Right atrium auricular region (tissue), 2 donors: ENCODE results near the gene LRCH1. TPM values are rescaled to one million over a fixed set of nuclear protein-coding genes. Genes with fewer than 3 reads are reported as not detected.

Experiments used
- DNase-seq: peaks from one replicate; pipeline ENCODE4 v3.0.0-alpha.2; 2019; ENCODE audit warnings: low spot score
- H3K27ac ChIP-seq, 2 donors: fragments of 200-600 bp; sonication (generic); 1 replicate in 1 of 2; 2 replicates in 1 of 2; pipeline ENCODE4 v1.5.1; 2016 to 2019
- H3K27me3 ChIP-seq, 2 donors: fragments of 200-600 bp; sonication (generic); one replicate each; pipeline versions ENCODE4 v1.5.1 to v1.6.0; 2017 to 2019
- H3K36me3 ChIP-seq: fragments of 200-600 bp; sonication (generic); one replicate; pipeline ENCODE4 v1.5.1; 2016
- H3K4me1 ChIP-seq, 2 donors: fragments of 200-600 bp; sonication (generic); one replicate each; pipeline versions ENCODE4 v1.5.1 to v1.6.0; 2017 to 2019
- H3K4me3 ChIP-seq, 2 donors: fragments of 200-600 bp; sonication (generic); 1 replicate in 1 of 2; 2 replicates in 1 of 2; pipeline ENCODE4 v1.5.1; 2017 to 2019; ENCODE audit warnings: mild to moderate bottlenecking in 1 of 2, moderate library complexity in 1 of 2
- H3K9me3 ChIP-seq, 2 donors: fragments of 200-600 bp; sonication (generic); one replicate each; pipeline ENCODE4 v1.5.1; 2019
- CTCF ChIP-seq, 2 donors: fragments of 200-600 bp; sonication (generic); IDR thresholded peaks; one replicate each; pipeline ENCODE4 v1.5.1; 2019; ENCODE audit warnings: antibody characterized with exemption in 2 of 2
- total RNA-seq, 2 donors: library from RNA; depleted of rRNA; stranded (reverse); fragments of >200 nt; gene quantifications; one replicate each; pipeline ENCODE4 v1.1.0, GENCODE V29; 2016

Gene LRCH1
- total RNA-seq, 2 donors from 2014 or later: 6.9 to 10.9 TPM

GRCh38 chr13:46624353-46624752 is 71.4 kb downstream of the LRCH1 start:
- Histone ChIP-seq H3K4me3 (no peak overlapping the region), H3K36me3 (no peaks in the 10 kb centered on the region), H3K4me1 (peaks cover 0 to 43% of the 10 kb centered on the region in 2 donors), H3K27me3 (no peaks in the 10 kb centered on the region), H3K9me3 (no peaks in the 10 kb centered on the region), H3K27ac (no peak overlapping the region)
- no peak for DNase-seq
- no peak for TF ChIP-seq CTCF (IDR thresholded peaks at IDR 0.05)

DNA sequence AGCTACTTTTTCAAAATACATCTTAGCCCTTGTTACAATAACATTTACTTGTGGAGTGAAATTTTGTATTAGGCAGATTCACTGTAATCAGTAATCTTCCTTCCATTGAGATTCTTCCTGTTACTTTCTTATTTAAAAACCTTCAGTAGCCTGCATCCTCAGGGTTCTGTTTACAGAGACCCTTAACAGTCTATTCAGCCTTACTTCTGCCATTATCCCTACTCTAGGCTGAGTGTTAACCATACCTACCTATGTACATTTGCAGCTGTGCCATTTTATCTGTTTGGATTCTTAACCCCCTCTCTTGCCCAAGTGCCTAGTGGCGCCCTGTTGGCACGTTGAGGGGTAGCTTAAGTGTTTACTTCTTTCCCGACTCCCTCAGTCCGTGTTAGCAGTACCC is 71.9 kb downstream of the LRCH1 start:
- TF ChIP-seq CTCF (IDR thresholded peaks at IDR 0.05): no peak
- H3K36me3 ChIP-seq: no peaks in the 10 kb centered on the region
- H3K9me3 ChIP-seq: no peaks in the 10 kb centered on the region
- no peaks in the 10 kb centered on the region for H3K27me3 ChIP-seq
- no peak for DNase-seq
- H3K4me1 ChIP-seq: peaks cover 0 to 46% of the 10 kb centered on the region in 2 donors
- no peak overlapping the region for H3K27ac ChIP-seq
- H3K4me3 ChIP-seq: no peak overlapping the region

DNA sequence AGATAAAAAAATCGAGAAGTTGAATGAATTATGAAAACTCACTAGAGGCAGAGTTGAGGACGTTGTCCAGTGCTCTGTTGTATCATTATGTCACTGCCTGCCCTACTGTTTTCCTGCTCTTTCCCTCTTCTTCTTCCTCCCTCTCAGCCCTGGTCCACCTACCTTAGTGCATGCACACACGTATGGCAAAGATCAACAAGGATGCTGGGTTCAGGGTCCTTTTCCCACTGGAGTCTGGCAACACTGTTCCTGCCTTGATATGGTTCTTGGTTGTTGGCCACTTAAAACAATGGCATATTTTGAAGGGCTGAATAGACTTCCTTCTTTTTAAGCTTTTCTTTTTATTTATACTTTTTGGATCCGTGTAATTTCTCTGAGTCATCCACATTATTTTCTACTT is 74.5 kb downstream of the LRCH1 start:
- no peaks in the 10 kb centered on the region for H3K27me3 ChIP-seq
- H3K36me3 ChIP-seq: no peaks in the 10 kb centered on the region
- peaks cover 0 to 35% of the 10 kb centered on the region in 2 donors for H3K4me1 ChIP-seq
- no peak overlapping the region for H3K4me3 ChIP-seq
- DNase-seq: no peak
- no peak for TF ChIP-seq CTCF (IDR thresholded peaks at IDR 0.05)
- no peaks in the 10 kb centered on the region for H3K9me3 ChIP-seq
- H3K27ac ChIP-seq: no peak overlapping the region

- H3K36me3 ChIP-seq: no peaks in the 10 kb centered on the region
- no peak overlapping the region for H3K27ac ChIP-seq
- H3K4me1 ChIP-seq: peaks cover 0 to 35% of the 10 kb centered on the region in 2 donors
- TF ChIP-seq CTCF (IDR thresholded peaks at IDR 0.05): no peak
- DNase-seq: no peak
- H3K9me3 ChIP-seq: no peaks in the 10 kb centered on the region
- no peak overlapping the region for H3K4me3 ChIP-seq
- no peaks in the 10 kb centered on the region for H3K27me3 ChIP-seq
Measured at GRCh38 chr13:46628622-46629365, 75.8 kb downstream of the LRCH1 start.

DNA sequence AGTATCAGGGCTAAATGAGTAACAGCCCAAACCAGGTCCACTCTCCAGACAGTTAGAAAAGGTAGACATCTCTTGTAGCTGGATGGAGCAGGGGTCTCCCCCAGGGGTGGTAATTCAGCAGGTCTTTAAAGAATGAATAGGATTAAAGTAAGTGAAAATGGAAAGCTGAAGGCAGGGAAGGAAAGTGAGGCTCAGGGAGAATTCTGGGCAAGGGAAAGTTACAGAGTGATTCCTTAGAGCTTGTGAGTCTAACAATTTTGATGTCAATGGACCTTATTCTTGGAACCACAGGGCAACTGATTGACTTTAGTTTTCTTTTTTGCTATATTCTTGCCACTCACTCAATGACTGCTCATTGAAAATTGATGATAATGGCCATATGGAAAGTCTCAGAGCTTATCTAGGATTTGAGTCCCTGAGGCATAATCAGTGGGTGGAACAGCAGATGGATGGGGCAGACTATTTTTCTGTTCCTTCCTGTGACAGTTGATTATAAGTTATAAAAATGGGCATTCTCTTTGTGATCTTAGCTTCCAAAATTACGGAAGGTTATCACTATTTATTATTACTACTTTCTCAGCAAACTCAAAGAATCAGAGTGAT is 76.9 kb downstream of the LRCH1 start:
- no peak for DNase-seq
- no peak overlapping the region for H3K27ac ChIP-seq
- no peaks in the 10 kb centered on the region for H3K27me3 ChIP-seq
- H3K9me3 ChIP-seq: no peaks in the 10 kb centered on the region
- H3K36me3 ChIP-seq: no peaks in the 10 kb centered on the region
- peaks cover 0 to 44% of the 10 kb centered on the region in 2 donors for H3K4me1 ChIP-seq
- TF ChIP-seq CTCF (IDR thresholded peaks at IDR 0.05): no peak
- no peak overlapping the region for H3K4me3 ChIP-seq
